ENCODE data around the gene IL1RL2.

The IL1RL2 gene

DNA sequence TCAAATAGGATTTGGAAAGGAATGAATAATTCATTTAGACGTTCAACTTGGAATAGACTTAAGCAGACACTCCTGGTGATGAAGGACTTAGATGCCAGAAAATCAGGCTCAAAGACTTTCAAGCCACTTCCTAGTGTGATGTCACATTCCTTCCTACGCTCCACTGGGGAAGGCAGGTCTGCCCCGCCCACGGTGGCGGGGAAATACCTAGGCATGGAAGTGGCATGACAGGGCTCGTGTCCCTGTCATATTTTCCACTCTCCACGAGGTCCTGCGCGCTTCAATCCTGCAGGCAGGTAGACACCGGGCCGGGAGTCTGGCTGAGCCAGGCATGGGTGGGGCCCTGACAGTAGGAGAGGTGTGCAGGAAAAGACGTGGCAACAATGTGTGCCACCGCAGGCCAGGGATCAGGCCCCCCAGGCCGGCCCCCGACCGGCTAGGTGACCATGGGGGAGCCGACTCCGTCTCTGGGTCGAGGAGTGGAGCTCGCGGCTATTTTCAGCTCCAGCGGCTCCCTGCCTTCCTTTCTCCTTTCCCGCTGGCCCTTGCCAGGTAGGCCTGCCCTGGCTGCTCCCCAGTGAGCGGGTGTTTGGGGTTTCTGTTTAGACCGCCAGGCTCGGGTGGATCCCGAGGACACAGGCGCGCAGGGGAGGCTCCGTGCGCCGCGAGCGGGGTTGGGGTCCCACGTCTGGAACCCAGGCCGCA, at the start of gene IL1RL2:
TSS of gene IL1RL2 (plus strand) at position 233 of the 705 bp plus-strand sequence. CDS start 845 bp downstream, outside the sequence.
- DNase-seq, result no peak

DNA sequence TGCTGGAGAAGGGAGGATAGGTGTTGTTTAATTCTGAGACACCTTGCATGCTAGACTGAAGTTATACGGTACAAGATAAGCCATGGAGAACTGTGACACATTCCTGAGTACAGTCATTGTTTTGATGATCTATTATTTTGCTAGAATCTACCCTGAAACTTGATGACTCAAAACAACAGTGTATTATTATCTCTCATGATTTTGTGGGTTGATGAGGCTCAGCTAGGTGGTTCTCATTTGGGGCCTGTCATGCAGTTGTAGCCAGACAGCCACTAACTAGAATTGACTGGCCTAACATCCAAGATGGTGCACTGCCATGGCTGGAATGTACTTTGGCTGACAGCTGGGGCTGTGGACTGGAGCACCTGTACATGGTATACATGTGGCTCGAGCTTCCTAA, 49.7 kb upstream of the IL1RL2 start:
- no peak for DNase-seq

- no peak for DNase-seq
Observed at GRCh38 chr2:102138331-102138730, 48.5 kb upstream of the IL1RL2 start.

GRCh38 chr2:102139851-102140250, 47.0 kb upstream of the IL1RL2 start:
- no peak for DNase-seq

- DNase-seq, result no peak
Observed at GRCh38 chr2:102140377-102140776, 46.4 kb upstream of the IL1RL2 start.

DNA sequence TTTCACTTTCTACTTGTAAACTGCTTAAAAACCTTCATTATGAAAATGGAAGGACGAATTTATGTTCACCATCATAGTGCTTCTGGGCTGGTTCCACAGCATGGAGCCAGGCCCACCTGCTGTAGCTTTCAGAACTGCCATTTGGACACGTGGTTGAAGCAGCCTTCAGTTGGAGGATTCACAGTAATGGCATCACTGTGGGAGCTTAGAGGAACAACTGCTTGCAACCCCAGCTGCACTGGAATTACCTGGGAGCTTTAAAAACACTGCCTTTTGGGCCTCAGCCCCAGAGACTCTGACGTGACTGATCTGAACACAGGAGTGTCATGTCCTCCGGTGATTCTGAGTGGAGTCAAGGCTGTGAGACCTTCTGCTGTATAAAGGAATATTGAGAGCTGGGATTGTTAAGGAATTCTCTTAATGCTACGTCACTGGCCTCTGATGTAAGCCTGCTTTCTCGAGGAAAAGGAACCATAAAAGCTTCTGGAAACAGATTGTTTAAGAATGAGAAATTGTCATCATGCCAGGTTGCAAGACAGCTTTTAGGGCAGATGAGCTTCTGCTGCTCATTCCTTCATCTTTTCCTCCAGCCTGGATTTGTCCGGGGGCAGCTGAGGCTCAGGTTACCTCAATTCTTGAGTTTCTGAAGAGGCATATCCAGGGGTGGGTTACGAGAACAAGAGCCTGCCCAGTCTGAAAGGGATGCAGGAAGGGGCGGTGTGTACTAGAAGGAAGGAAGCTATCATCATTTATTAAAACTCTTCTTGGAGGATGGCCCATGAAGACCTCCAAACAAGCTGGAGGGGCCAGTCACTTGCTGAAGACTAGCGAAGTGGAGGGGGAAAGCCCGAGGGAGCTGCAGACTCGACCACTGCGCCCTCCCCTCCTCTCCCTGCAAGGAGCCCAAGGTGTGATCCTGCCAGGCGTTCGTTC, 45.5 kb upstream of the IL1RL2 start:
- DNase-seq, result no peak

DNA sequence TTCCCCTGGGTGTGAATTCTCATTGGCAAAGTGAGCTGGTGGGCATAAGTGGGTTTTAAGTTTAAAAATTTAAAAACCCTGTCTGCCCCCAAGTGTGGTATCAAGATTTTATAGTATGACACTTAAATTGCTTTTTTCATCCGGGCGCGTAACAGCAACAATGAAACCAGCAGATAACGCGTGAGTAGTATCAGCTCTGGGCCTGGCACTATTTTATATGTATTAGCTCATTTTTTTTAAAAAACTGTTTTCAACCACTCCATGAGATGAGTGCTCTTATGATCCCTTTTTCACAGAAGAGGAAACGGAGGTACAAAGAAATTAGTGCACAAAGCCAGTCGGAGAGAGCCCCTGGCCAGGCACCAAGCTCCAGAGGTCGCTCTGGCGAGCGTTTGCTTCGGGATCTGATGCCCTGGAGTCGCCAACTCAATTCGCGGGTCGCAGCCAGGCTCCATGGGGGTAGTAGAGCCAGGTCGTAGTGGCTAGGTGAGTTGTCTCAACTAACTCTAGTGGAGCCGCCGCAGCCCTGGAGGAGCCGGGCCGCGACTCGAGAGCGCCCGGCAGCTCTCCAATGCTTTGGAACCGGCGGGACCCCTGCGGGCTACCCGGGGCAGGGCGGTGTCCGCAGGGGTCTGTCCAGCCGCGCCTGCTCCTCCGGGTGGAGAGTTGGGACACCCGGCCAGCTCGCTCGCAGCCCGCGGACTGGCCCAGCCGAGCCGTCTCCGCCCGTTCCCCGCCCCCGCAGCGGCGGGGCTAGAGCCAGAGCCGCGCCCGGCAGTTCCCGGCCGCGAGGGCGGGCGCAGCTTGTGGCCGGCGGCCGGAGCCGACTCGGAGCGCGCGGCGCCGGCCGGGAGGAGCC, 44.6 kb upstream of the IL1RL2 start, which contains the start of gene IL1R1:
TSS of gene IL1R1 (plus strand) at position 777 of the 859 bp plus-strand sequence. CDS start 14,979 bp downstream, outside the sequence.
- no peak for DNase-seq

- no peak for DNase-seq
Observed at GRCh38 chr2:102142829-102143449, 43.9 kb upstream of the IL1RL2 start.

GRCh38 chr2:102143450-102143985, 43.3 kb upstream of the IL1RL2 start:
- no peak for DNase-seq

DNA sequence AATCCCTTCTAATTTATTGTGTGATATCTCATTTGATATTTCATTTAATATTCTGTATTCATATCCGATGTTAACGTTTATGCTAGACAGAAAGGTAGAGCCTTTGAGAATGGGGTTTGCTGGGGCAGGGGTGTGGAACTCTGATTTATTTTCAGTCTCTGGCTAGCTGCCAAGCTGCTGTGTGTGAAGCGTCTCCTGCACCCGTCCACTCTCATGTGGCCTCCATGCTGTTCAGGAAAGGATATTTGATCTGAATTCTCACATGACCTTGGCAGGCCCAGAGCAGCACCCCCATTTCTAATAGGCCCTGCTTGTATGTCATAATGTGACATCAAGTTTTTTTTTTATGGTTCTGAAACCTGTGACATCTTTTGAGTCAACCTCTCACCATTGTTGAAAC, 42.7 kb upstream of the IL1RL2 start:
- no peak for DNase-seq

GRCh38 chr2:102145107-102145506, 41.7 kb upstream of the IL1RL2 start:
- no peak for DNase-seq

- DNase-seq, result no peak
Observed at GRCh38 chr2:102145934-102146333, 40.9 kb upstream of the IL1RL2 start.

GRCh38 chr2:102147935-102148334, 38.9 kb upstream of the IL1RL2 start:
- no peak for DNase-seq

DNA sequence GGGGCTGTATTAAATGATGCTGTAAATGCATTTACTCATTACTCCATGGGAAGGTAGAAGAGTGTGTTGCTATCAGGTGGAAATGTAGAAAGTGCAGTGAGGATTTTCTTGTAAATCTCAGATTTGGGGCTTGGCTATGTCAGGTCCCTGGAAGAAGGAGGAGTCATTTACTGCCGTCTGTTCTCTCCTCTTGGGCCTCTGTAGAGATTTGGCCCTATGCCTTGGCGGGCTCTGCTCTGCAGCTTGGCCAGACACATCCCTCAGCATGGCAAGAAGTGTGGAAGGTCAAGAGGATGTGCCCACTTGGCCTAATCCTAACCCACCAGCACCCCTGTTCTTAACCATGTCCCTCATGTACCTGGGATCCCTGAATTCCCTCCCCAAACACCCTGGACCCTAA, 37.6 kb upstream of the IL1RL2 start:
- DNase-seq, result no peak

- no peak for DNase-seq
Observed at GRCh38 chr2:102149644-102150455, 37.0 kb upstream of the IL1RL2 start.

DNA sequence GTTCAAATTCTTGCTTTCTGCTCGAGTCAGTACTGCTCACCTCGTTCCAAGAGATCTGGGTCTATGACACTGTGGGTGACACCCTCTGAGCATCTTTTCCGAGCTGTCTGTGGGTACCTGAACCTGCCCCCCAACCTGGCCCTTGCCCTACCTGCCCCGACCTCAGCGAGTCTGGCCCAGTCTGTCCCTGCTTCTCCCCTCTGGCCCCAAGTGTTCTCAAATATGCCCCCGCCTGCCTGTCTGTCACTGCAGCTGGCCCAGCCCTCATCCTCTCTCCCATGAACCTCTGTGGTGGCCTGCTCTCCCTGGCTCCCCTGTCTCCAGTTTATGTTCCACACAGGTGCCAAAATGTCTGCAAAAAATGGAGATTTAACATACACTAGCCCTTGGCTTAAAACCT, 32.5 kb upstream of the IL1RL2 start:
- DNase-seq, result no peak

GRCh38 chr2:102154946-102155702, 31.7 kb upstream of the IL1RL2 start:
- DNase-seq, result no peak

DNA sequence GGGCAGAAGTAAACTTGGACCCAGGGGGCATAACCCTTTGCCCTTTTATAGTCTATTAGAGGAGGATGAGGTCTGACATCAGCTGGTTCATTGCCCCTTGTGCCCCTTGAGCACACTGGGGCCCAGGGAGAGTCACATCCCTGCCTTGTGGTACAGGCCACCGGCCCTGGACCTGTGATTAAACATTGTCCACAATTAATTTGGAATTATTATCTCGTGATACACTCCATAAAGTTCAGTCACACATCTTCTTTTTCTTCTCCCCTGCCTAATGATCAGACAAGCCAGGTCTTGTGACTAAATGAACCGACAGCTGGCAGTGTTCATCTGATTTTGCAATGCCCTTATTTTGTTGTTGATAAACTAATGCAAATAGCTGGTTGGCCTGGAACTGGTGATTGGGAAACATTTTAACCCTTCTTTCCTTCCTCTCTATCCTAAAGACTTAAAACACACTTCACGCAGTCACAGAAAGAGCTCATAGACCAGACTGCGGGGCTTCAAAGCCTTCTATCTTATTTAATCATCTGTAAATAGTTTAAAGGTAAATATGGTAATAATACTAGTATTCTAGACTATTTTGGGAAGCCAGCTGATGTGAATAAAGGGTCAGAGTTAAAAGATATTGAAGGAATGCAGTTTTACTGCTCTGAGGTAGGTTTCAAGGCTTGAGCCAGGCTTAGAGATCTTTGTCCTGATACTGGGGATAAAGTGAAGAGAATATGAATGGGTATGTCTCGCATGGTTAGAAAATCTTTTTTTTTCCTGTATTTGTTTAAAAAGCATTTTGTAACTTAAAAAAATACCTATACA, 30.9 kb upstream of the IL1RL2 start:
- DNase-seq, result no peak

GRCh38 chr2:102158011-102158755, 28.6 kb upstream of the IL1RL2 start:
- DNase-seq, result no peak
